ENCODE results near the gene TLL1. TPM values are rescaled to one million over a fixed set of nuclear protein-coding genes. Genes with fewer than 3 reads are reported as not detected.

The TLL1 gene
- total RNA-seq: 0.35 TPM
- long read RNA-seq: 0 reads

DNA sequence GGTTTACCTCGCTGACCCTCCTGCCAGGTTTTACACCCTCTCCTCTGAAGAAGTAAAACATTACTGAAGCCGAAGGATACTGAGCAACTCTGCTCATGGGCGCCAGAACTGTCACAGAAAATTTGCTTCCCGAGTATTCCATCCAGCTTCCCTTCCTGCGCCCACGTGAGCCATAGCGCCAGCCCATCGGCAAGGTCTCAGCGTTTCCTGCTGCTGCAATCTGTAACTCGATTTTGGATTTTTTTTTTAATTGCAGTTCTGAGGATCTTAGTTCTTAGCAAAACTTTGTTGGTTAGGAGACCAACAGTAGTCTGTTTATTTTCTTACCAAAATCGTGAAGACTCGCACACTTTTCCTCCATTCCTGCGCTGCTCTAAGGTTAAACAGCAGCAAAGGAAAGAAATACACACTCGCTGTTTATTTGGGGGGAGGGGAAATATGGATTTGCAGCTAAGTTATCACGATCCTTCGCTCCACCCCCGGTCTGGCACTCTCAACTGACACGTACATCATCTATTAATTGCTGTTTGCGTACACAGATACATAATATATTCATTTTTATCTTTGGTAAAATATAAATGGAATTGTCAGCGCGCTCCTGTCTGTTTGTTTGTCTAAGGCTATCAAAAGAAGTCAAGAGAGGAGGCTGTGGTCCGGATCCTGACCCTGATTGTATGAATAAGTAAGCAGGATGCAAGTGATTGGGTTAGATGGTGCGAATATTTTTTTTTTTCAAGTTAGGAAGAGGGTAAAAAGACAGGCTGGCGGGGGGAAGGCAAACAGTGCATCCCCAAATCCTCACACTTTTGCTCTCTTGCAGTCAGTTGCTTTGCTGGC, at the start of gene TLL1:
Gene TLL1, plus strand, starts transcription at position 777 of the 837 bp plus-strand sequence. CDS start 668 bp downstream, outside the sequence.
- no peak for DNase-seq

DNA sequence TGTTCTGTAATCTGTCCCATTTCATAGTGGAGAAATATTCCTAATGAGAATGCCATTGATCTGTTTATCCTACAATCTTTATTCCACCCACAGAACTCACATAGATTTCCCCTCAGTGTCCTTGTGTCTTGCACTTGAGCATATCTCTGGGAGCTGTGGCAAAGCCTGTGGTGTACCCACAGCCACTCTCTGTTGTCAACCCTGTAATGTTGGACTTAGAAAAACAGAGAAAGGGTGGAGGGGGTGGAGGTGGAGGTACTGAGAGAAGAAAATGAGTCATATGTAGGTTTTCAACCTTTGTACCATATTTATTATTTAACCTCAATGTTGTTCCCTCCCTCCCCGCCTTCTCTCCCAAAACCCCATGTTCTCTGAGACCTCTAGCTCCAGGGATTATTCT, 46.9 kb upstream of the TLL1 start:
- intact Hi-C loops (cut with DNase I): no loop called here
- no peak for ATAC-seq (ENCODE audit: poor library complexity)

More for the DNA sequence above, at the start of gene TLL1:
- intact Hi-C loops (cut with DNase I): no loop called here
- peak; percentile 42 for ATAC-seq (ENCODE audit: poor library complexity)

GRCh38 chr4:165827018-165827417, 46.0 kb upstream of the TLL1 start:
- DNase-seq: no peak
- ATAC-seq (ENCODE audit: poor library complexity): no peak
- intact Hi-C loops (cut with DNase I): no loop called here

More for the DNA sequence above, 46.9 kb upstream of the TLL1 start:
- no peak for DNase-seq

- DNase-seq: no peak
- intact Hi-C loops (cut with DNase I): no loop called here
- no peak for ATAC-seq (ENCODE audit: poor library complexity)
These were observed 44.1 kb upstream of the TLL1 start for GRCh38 chr4:165828928-165829327.

- intact Hi-C loops (cut with DNase I): no loop called here
- ATAC-seq (ENCODE audit: poor library complexity) (no peak), DNase-seq (no peak)
These were observed 38.9 kb upstream of the TLL1 start for GRCh38 chr4:165834116-165834515.

GRCh38 chr4:165838575-165838974, 34.5 kb upstream of the TLL1 start:
- ATAC-seq (ENCODE audit: poor library complexity): no peak
- no peak for DNase-seq
- intact Hi-C loops (cut with DNase I): no loop called here

GRCh38 chr4:165839615-165840333, 33.3 kb upstream of the TLL1 start:
- ATAC-seq (ENCODE audit: poor library complexity) (no peak), DNase-seq (no peak)

GRCh38 chr4:165842684-165843083, 30.4 kb upstream of the TLL1 start:
- intact Hi-C loops (cut with DNase I): no loop called here
- no peak for ATAC-seq (ENCODE audit: poor library complexity)
- DNase-seq: no peak

More at GRCh38 chr4:165839615-165840333, 33.3 kb upstream of the TLL1 start:
- intact Hi-C loops (cut with DNase I): no loop called here

GRCh38 chr4:165844161-165844560, 28.9 kb upstream of the TLL1 start:
- ATAC-seq (ENCODE audit: poor library complexity) (no peak), DNase-seq (no peak)
- intact Hi-C loops (cut with DNase I): no loop called here

DNA sequence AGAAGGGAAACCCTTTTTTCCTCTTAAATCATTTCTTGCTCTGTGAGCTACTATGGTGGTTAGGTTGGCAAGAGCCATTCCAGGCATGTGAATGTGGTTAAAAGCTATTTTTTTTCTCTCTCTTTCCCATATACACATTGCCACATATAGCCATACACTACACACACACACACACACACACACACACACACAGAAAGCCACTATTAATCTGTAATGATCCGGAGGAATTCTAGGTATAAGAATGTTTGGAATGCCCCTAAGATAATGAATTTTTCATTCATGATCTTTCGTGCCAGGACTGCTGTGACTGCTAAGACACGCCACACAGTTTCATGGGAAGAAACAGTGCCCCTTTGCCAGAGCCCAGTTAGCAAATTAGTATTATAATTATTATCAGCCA, 21.8 kb upstream of the TLL1 start:
- intact Hi-C loops (cut with DNase I): loop anchor here (10.0 kb wide), 1 partner anchor 316 kb away; no protein-coding TSS in a partner anchor
- ATAC-seq (ENCODE audit: poor library complexity): no peak
- DNase-seq: no peak

GRCh38 chr4:165855191-165855590, 17.8 kb upstream of the TLL1 start:
- no peak for DNase-seq
- intact Hi-C loops (cut with DNase I): loop anchor here (10.0 kb wide), 1 partner anchor 320 kb away; no protein-coding TSS in a partner anchor
- no peak for ATAC-seq (ENCODE audit: poor library complexity)

DNA sequence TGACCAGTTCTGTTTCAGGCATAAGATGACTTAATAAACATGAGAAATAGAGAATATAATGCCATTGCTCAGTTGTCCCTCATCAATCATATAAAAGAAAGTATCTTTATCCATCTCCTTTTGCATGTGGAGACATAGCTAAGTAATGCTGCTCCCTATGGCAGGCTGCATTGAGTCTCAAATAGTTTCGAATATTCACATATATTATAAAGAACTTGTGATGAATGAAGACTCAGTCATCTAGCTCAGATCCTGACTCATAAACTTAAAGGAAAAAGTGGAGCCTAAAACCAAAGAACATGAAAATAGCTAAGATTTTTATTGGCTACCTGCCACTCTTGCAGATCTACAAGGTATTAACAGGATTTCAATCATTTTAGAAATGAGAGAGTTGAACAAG, 11.7 kb upstream of the TLL1 start:
- no peak for ATAC-seq (ENCODE audit: poor library complexity)
- no peak for DNase-seq
- intact Hi-C loops (cut with DNase I): no loop called here

DNA sequence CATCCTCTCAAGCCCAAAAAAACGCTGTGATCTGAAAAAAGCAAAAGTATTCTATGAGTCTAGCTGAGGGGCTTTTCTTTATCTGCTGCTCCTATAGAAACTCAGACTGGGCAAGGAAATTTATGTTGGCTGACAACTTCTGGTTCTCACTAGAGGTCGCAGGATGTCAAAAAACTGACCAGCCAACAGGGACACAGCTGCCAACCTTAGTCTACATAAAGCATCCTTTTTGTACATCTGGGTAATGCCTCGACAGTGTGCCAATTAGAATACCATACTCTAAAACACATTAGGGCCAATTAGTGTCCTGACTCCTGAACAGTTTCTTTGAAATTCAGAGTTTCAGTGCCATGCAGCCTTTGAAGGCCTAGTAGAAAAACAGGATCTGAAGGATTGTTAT, 8.8 kb upstream of the TLL1 start:
- no peak for ATAC-seq (ENCODE audit: poor library complexity)
- DNase-seq: no peak
- intact Hi-C loops (cut with DNase I): no loop called here

- DNase-seq (no peak), ATAC-seq (ENCODE audit: poor library complexity) (no peak)
- intact Hi-C loops (cut with DNase I): no loop called here
These were observed 6.9 kb upstream of the TLL1 start for GRCh38 chr4:165866019-165866650.

- ATAC-seq (ENCODE audit: poor library complexity): no peak
- intact Hi-C loops (cut with DNase I): no loop called here
These were observed 5.1 kb upstream of the TLL1 start for GRCh38 chr4:165867961-165868360.

DNA sequence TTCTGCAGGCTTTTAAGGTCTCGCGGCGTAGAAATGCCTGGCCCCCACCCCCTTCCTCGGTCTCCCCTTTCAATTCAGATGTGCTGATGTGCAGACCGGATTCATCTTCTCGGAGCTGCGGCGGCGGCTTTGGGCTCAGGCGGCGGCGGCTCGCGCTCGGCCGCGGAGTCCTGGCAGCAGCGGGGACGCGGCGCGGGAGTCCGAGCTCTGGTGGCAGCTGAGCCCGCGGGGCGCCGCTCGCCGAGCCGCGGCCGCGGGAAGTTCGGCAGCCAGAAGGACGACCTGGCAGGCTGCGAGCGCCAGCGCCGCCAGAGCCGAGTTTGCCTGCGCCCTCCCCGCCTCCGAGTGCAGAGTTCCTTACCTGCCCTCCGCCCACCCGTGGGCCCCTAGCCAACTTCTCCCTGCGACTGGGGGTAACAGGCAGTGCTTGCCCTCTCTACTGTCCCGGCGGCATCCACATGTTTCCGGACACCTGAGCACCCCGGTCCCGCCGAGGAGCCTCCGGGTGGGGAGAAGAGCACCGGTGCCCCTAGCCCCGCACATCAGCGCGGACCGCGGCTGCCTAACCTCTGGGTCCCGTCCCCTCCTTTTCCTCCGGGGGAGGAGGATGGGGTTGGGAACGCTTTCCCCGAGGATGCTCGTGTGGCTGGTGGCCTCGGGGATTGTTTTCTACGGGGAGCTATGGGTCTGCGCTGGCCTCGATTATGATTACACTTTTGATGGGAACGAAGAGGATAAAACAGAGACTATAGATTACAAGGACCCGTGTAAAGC, 448 bp downstream of the TLL1 start:
- peak; percentile 94 for ATAC-seq (ENCODE audit: poor library complexity)
- intact Hi-C loops (cut with DNase I): no loop called here
- peak; percentile 51 for DNase-seq

More at GRCh38 chr4:165867961-165868360, 5.1 kb upstream of the TLL1 start:
- DNase-seq: no peak

DNA sequence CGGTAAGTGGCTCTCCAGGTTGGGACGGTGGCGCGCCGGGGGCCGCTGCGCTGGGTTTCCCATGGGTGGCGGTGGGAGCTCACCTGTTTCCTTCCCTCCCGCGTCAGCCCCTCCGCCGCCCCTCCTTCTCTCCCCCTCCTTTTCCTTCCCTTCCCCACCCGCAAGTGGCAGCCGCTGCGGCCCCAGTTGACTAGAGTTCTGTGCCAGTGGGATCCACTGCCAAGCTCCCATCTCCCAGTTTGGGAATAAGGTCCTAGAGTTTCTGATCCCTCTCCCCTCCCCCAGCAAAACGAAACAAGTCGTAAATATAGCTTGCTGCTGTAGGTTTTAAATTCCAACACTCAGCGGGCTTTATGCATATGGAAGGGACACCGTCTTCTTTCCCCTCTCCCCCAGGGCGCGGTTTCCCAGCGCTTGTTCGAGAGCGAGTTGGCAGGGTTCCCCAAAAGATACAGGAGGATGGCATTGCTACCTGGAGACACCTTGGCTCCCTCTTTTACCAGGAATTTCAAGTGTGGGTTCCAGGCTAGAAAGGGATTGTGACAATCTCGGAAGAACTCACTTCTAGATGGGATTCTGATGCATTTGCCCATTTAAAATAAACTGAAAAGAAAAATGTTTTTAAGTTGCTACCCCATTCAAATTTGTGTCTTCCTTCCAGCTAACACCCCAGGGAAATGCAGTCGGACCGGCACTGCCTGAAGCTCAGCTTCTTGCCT, 1.2 kb downstream of the TLL1 start:
- intact Hi-C loops (cut with DNase I): no loop called here
- DNase-seq (no peak), ATAC-seq (ENCODE audit: poor library complexity) (no peak)

DNA sequence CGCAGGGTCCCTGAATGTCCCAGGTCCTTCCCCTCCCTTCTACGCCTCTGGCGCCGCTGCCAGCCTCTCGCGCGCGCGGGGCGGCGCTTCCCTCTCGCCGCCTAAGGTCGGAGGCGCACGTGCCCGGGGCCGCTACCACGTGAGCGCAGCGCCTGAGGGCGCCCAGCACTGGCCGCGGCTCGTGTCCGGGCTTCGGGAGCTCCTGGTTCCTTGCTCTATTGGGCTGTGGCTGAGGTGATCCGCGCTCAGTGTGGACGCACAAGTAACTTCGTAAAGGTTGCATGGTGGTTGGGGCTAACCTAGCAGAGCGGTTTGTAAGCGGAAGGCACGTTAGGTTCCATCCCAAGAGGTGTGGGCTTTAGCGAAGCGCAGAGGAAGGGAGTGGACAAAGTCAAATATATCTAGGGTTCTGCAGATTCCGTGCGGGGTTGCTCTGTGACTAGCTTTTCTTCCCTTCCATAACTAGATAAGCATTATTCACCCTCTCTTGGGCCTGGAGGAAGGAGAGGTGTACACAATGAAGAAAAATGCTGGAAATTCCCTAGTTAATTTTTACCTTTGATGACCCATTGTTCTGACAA, 1.8 kb downstream of the TLL1 start:
- DNase-seq: peak; percentile 54
- peak; percentile 53 for ATAC-seq (ENCODE audit: poor library complexity)
- intact Hi-C loops (cut with DNase I): no loop called here
